ENCODE data around the gene ZEB1.

ZEB1 gene

DNA sequence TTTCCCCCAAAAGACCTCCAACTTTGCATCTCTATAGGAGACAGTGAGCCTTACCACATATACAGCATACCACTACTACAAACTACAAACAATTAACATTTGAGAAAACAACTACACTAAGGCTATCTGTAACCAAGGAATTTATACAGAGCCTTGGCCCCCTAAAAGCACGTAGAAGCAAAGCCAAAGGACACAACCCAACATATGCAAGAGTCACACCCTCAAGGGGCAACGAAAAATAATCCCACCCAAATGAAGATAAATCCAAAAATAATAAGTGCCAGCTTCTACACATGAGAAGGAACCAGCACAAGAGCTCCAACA is 149.5 kb downstream of the ZEB1 start:
- no peak for DNase-seq (ENCODE audit: low read depth, low spot score)
- TF ChIP-seq, protein P1, sequence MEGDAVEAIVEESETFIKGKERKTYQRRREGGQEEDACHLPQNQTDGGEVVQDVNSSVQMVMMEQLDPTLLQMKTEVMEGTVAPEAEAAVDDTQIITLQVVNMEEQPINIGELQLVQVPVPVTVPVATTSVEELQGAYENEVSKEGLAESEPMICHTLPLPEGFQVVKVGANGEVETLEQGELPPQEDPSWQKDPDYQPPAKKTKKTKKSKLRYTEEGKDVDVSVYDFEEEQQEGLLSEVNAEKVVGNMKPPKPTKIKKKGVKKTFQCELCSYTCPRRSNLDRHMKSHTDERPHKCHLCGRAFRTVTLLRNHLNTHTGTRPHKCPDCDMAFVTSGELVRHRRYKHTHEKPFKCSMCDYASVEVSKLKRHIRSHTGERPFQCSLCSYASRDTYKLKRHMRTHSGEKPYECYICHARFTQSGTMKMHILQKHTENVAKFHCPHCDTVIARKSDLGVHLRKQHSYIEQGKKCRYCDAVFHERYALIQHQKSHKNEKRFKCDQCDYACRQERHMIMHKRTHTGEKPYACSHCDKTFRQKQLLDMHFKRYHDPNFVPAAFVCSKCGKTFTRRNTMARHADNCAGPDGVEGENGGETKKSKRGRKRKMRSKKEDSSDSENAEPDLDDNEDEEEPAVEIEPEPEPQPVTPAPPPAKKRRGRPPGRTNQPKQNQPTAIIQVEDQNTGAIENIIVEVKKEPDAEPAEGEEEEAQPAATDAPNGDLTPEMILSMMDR (IDR thresholded peaks at IDR 0.05; ENCODE audit: insufficient read depth, low read length, missing control alignments) = no peak
- CTCF ChIA-PET = no interaction called here
- POLR2A ChIA-PET = no interaction called here
- H3K4me3 ChIP-seq (ENCODE audit: low read depth, low read length) = no peak overlapping the region

DNA sequence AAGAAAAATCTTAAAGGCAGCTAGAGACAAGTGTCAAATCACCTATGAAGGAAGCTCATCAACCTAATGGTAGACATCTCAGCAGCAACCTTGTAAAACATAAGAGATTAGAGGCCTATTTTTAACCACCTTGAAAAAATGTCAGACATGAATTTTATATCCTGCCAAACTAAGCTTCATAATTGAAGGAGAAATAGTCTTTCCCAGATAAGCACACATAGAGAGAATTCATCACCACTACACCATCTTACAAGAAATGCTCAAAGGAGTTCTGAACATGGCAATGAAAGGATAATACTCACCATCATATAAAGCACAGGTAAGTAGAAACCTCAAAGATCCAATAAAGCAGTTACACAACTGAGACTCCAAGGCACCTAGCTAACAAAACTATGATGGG is 156.5 kb downstream of the ZEB1 start:
- POLR2A ChIA-PET = no interaction called here
- H3K4me3 ChIP-seq (ENCODE audit: low read depth, low read length) = no peak overlapping the region
- no peak for DNase-seq (ENCODE audit: low read depth, low spot score)
- CTCF ChIA-PET = interaction anchor here (1.6 kb wide), 1 partner anchor 16 kb away, joined by 9 read pairs; no protein-coding TSS in a partner anchor
- TF ChIP-seq, protein P1 (IDR thresholded peaks at IDR 0.05; ENCODE audit: insufficient read depth, low read length, missing control alignments) = no peak

DNA sequence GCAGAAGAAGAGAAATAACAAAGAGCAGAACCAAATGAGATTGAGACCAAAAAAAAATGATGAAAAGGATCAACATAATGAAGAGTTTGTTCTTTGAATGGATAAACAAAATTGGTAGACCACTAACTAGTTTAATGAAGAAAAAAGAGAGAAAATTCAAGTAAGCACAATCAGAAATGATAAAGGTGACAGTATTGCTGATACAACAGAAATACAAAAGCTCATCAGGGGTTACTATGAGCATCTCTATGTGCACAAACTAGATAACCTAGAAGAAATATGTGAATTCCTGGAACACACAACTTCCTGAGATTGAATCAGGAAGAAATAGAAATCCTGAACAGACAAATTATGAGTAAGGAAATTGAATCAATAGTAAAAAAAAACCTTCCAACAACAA is 157.1 kb downstream of the ZEB1 start:
- TF ChIP-seq, protein P1 (IDR thresholded peaks at IDR 0.05; ENCODE audit: insufficient read depth, low read length, missing control alignments) = no peak
- ChIA-PET CTCF (interaction anchor here (1.6 kb wide), 1 partner anchor 15 kb away, joined by 9 read pairs; no protein-coding TSS in a partner anchor), POLR2A (no interaction called here)
- no peak overlapping the region for H3K4me3 ChIP-seq (ENCODE audit: low read depth, low read length)
- DNase-seq (ENCODE audit: low read depth, low spot score) = no peak

DNA sequence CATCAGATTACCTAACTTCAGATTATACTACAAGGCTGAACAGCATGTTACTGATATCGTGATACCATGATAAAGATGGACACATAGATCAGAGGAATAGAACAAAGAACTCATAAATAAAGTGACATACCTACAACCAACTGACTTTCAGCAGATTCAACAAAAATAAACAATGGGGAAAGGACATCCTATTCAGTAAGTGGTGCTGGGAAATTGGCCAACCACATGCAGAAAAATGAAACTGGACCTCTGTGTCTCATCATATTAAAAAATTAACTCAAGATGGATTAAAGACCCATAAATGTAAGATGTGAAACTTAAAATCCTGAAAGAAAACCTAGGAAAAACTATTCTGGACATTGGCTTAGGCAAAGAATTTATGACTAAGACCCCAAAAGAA is 158.6 kb downstream of the ZEB1 start:
- no peak for DNase-seq (ENCODE audit: low read depth, low spot score)
- TF ChIP-seq, protein P1 (IDR thresholded peaks at IDR 0.05; ENCODE audit: insufficient read depth, low read length, missing control alignments) = no peak
- ChIA-PET POLR2A (no interaction called here), CTCF (no interaction called here)
- H3K4me3 ChIP-seq (ENCODE audit: low read depth, low read length) = no peak overlapping the region

DNA sequence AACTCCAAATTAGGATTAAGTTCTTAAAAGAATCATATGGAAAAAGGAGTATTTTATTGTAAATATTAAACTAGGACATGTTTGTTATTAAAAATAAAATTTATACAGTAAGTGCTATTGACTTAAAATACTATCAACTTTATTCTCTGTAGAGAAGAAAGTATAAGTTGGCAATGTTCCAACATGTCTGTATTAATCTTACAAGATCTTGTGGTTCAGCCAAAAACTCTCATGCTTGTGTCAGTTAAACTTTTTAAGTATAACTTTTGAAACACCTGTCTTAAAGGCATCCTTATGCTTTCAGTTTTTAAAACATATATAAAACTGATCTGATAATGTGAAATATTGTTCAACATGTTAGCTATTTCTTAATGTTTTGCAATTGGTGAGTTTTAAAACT is 160.7 kb downstream of the ZEB1 start:
- ChIA-PET CTCF (interaction anchor here (1.1 to 1.8 kb wide), 3 partner anchors 11 to 728 kb away, joined by 3 to 6 read pairs (median 3); no protein-coding TSS in a partner anchor), POLR2A (no interaction called here)

DNA sequence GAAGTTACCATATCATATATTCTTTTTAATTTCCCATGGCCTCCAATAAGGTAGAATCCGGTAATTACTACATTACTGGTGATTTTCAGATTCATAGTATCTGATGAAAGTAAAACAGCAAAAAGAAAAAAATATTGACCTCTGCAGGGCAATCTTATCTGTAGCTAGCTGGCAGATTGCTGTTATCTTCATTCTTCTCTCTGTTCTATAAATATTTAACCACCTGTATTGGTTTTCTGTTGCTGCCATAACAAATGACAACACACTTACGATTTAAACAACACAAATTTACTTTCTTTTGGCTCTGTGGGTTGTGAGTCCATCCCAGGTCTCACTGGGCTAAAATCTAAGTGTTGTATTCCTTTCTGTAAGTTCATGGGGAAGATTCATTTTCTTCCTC is 164.5 kb downstream of the ZEB1 start:
- no peak overlapping the region for H3K4me3 ChIP-seq (ENCODE audit: low read depth, low read length)
- ChIA-PET POLR2A (no interaction called here), CTCF (interaction anchor here (0.7 kb wide), 1 partner anchor 23 kb away, joined by 3 read pairs; no protein-coding TSS in a partner anchor)
- TF ChIP-seq, protein P1 (IDR thresholded peaks at IDR 0.05; ENCODE audit: insufficient read depth, low read length, missing control alignments) = no peak
- no peak for DNase-seq (ENCODE audit: low read depth, low spot score)

More for the DNA sequence above, 160.7 kb downstream of the ZEB1 start:
- no peak overlapping the region for H3K4me3 ChIP-seq (ENCODE audit: low read depth, low read length)
- no peak for DNase-seq (ENCODE audit: low read depth, low spot score)
- TF ChIP-seq, protein P1 (IDR thresholded peaks at IDR 0.05; ENCODE audit: insufficient read depth, low read length, missing control alignments) = no peak
